CD14-positive monocyte (primary cell): ENCODE measurements around the gene NFE2L2. TPM values are rescaled to one million over a fixed set of nuclear protein-coding genes. Genes with fewer than 3 reads are reported as not detected.
"Not testable (repeated sequence)": the region's sequence is repeated elsewhere in the genome, so short reads cannot be mapped to it uniquely, and the experiment has no call there.

Source experiments
- DNase-seq, 3 donors: peaks; one replicate each; pipeline ENCODE4 v3.0.0-alpha.2; 2011 to 2022
- H2AFZ ChIP-seq: 2 replicates; pipeline ENCODE4 v1.6.0; 2012; ENCODE audit warnings: mild to moderate bottlenecking, low read depth, low read length, inconsistent platforms; ENCODE audit not compliant: insufficient read depth, poor library complexity, severe bottlenecking
- H3K27ac ChIP-seq, 2 donors: 1 replicate in 1 of 2; 2 replicates in 1 of 2; pipeline ENCODE4 v1.5.1; 2012 to 2013; ENCODE audit warnings: low read length in 2 of 2, control low read depth in 1 of 2, inconsistent platforms in 1 of 2, low read depth in 1 of 2, mild to moderate bottlenecking in 1 of 2
- H3K27me3 ChIP-seq, 2 donors: one replicate each; pipeline versions ENCODE4 v1.6.0 to v1.6.1; 2011 to 2013; ENCODE audit warnings: low read length in 2 of 2; ENCODE audit not compliant: control insufficient read depth in 2 of 2, insufficient read depth in 2 of 2
- H3K36me3 ChIP-seq, 2 donors: replicated peaks in 1 of 2; 1 replicate in 1 of 2; 2 replicates in 1 of 2; pipeline versions ENCODE4 v1.5.1 to v1.6.1; 2012 to 2013; ENCODE audit warnings: low read length in 2 of 2, control low read depth in 1 of 2, inconsistent platforms in 1 of 2, mild to moderate bottlenecking in 1 of 2; ENCODE audit not compliant: insufficient read depth in 2 of 2, control insufficient read depth in 1 of 2
- H3K4me1 ChIP-seq, 2 donors: 1 replicate in 1 of 2; 2 replicates in 1 of 2; pipeline versions ENCODE4 v1.5.1 to v1.6.1; 2012 to 2013; ENCODE audit warnings: low read length in 2 of 2, control low read depth in 1 of 2, inconsistent platforms in 1 of 2, mild to moderate bottlenecking in 1 of 2, moderate library complexity in 1 of 2; ENCODE audit not compliant: insufficient read depth in 2 of 2, control insufficient read depth in 1 of 2
- H3K4me2 ChIP-seq: replicated peaks from 2 replicates; pipeline ENCODE3; 2012; ENCODE audit warnings: low read length, moderate library complexity, mild to moderate bottlenecking; ENCODE audit not compliant: poor library complexity, severe bottlenecking; ENCODE audit errors: extremely low read depth
- H3K4me3 ChIP-seq, 3 experiments: fragments of 200-600 bp in 1 of 3; sonication (generic) in 1 of 3; replicated peaks in 1 of 3; 1 replicate in 2 of 3; 2 replicates in 1 of 3; pipeline ENCODE4 v1.5.1; 2011 to 2013; ENCODE audit warnings: low read length in 3 of 3, mild to moderate bottlenecking in 3 of 3, control low read depth in 2 of 3, low read depth in 2 of 3, inconsistent platforms in 1 of 3, moderate library complexity in 1 of 3
- H3K79me2 ChIP-seq: 2 replicates; pipeline ENCODE4 v1.6.0; 2012; ENCODE audit warnings: mild to moderate bottlenecking, control low read depth, inconsistent platforms, low read length, moderate library complexity; ENCODE audit not compliant: insufficient read depth
- H3K9ac ChIP-seq: 2 replicates; pipeline ENCODE4 v1.6.0; 2017; ENCODE audit warnings: low read length, mild to moderate bottlenecking; ENCODE audit not compliant: insufficient read depth, poor library complexity, severe bottlenecking
- H3K9me3 ChIP-seq, 2 donors: replicated peaks in 1 of 2; 1 replicate in 1 of 2; 2 replicates in 1 of 2; pipeline versions ENCODE4 v1.5.1 to v1.6.1; 2012 to 2013; ENCODE audit warnings: low read length in 2 of 2, control low read depth in 1 of 2; ENCODE audit not compliant: control insufficient read depth in 1 of 2, insufficient read depth in 1 of 2
- H4K20me1 ChIP-seq: 2 replicates; pipeline ENCODE4 v1.6.0; 2012; ENCODE audit warnings: mild to moderate bottlenecking, low read length, control low read depth, moderate library complexity; ENCODE audit not compliant: insufficient read depth
- H3K27ac Mint-ChIP-seq, 7 donors: one replicate each; pipeline ENCODE4 v1.8.0; 2020; ENCODE audit warnings: mild to moderate bottlenecking in 7 of 7, mixed read lengths in 7 of 7, moderate library complexity in 6 of 7, inconsistent platforms in 2 of 7
- H3K27me3 Mint-ChIP-seq, 3 donors: one replicate each; pipeline ENCODE4 v1.8.0; 2021 to 2022; ENCODE audit warnings: low read depth in 3 of 3, mild to moderate bottlenecking in 3 of 3, mixed read lengths in 3 of 3, moderate library complexity in 3 of 3, inconsistent platforms in 1 of 3
- H3K36me3 Mint-ChIP-seq, 2 donors: one replicate each; pipeline ENCODE4 v1.8.0; 2020; ENCODE audit warnings: mixed read lengths in 2 of 2, inconsistent platforms in 1 of 2, mild to moderate bottlenecking in 1 of 2
- H3K4me1 Mint-ChIP-seq: one replicate; pipeline ENCODE4 v1.8.0; 2020; ENCODE audit warnings: mild to moderate bottlenecking, mixed read lengths
- H3K4me3 Mint-ChIP-seq, 2 donors: one replicate each; pipeline ENCODE4 v1.8.0; 2020; ENCODE audit warnings: mild to moderate bottlenecking in 2 of 2, mixed read lengths in 2 of 2, moderate library complexity in 1 of 2
- H3K9me3 Mint-ChIP-seq, 7 donors: one replicate each; pipeline ENCODE4 v1.8.0; 2020 to 2022; ENCODE audit warnings: mixed read lengths in 7 of 7, mild to moderate bottlenecking in 6 of 7, moderate library complexity in 6 of 7, inconsistent platforms in 2 of 7
- CTCF ChIP-seq: fragments of 200-600 bp; IDR thresholded peaks from one replicate; pipeline ENCODE4 v1.8.0; 2022; ENCODE audit warnings: antibody characterized with exemption, mild to moderate bottlenecking
- WGBS: methylation state at CpG from one replicate; pipeline ENCODE4 v1.1.5; 2013; ENCODE audit warnings: missing lambda C conversion rate; ENCODE audit not compliant: insufficient coverage; 5-methylcytosine and 5-hydroxymethylcytosine counted together
- intact Hi-C, 2 donors: fragments of 100-400 bp; cut with micrococcal nuclease; formaldehyde crosslinking; loops; one replicate each; pipeline versions ENCODE4 v1.15.0 to v1.15.1; 2023
- polyA plus RNA-seq, 3 donors: library from polyadenylated mRNA; depleted of rRNA in 1 of 3; unstranded in 2 of 3; stranded (reverse) in 1 of 3; fragments of 300-500 nt in 2 of 3; fragments of >200 nt in 1 of 3; fragmentation: Illumina TruSeq in 2 of 3; gene quantifications; 1 replicate in 2 of 3; 2 replicates in 1 of 3; pipeline ENCODE4 v1.2.3, GENCODE V29; 2012 to 2021

Gene NFE2L2
- polyA plus RNA-seq, 3 donors, result 38.7 to 51.6 (median 46.6) TPM

GRCh38 chr2:177188482-177189469 lies 75.8 kb downstream of the NFE2L2 start:
- Histone ChIP-seq H3K27me3 (no peaks in the 10 kb centered on the region), H3K4me2 (no peak overlapping the region), H3K9ac (no peak overlapping the region), H2AFZ (no peak overlapping the region), H3K79me2 (no peaks in the 10 kb centered on the region), H3K4me1 (no peaks in the 10 kb centered on the region), H3K4me3 (no peak overlapping the region), H4K20me1 (no peaks in the 10 kb centered on the region), H3K36me3 (no peaks in the 10 kb centered on the region), H3K9me3 (no peaks in the 10 kb centered on the region), H3K27ac (no peak overlapping the region)
- no peak for TF ChIP-seq CTCF
- 80% methylated on average over 1 of the region's 7 CpGs for WGBS
- Mint-ChIP-seq H3K36me3 (no peaks in the 10 kb centered on the region), H3K4me3 (no peak overlapping the region), H3K9me3 (peaks cover 0 to 3% (median 1%) of the 10 kb centered on the region in 7 donors), H3K27ac (no peak overlapping the region), H3K4me1 (peaks cover 2% of the 10 kb centered on the region), H3K27me3 (peaks cover 0 to 5% (median 3%) of the 10 kb centered on the region in 3 donors)
- no peak for DNase-seq
- intact Hi-C loops, result no loop called here

GRCh38 chr2:177187631-177188312 lies 76.8 kb downstream of the NFE2L2 start:
- no peaks in the 10 kb centered on the region for H3K27me3 ChIP-seq
- Mint-ChIP-seq H3K36me3 (no peaks in the 10 kb centered on the region), H3K4me3 (no peak overlapping the region), H3K27ac (no peak overlapping the region), H3K9me3 (peaks cover 0 to 3% (median 1%) of the 10 kb centered on the region in 7 donors), H3K27me3 (peaks cover 0 to 7% (median 3%) of the 10 kb centered on the region in 3 donors), H3K4me1 (peaks cover 2% of the 10 kb centered on the region)
- H3K9me3 ChIP-seq, result no peaks in the 10 kb centered on the region
- 86% methylated on average over 2 of the region's 8 CpGs for WGBS
- no peak overlapping the region for H3K9ac ChIP-seq
- H3K4me2 ChIP-seq, result no peak overlapping the region
- intact Hi-C loops, result no loop called here
- no peak overlapping the region for H3K27ac ChIP-seq
- no peak overlapping the region for H2AFZ ChIP-seq
- H4K20me1 ChIP-seq, result no peaks in the 10 kb centered on the region
- TF ChIP-seq CTCF, result no peak
- no peaks in the 10 kb centered on the region for H3K4me1 ChIP-seq
- no peaks in the 10 kb centered on the region for H3K36me3 ChIP-seq
- no peak for DNase-seq
- H3K4me3 ChIP-seq, result no peak overlapping the region
- H3K79me2 ChIP-seq, result no peaks in the 10 kb centered on the region

GRCh38 chr2:177186038-177186437 lies 78.5 kb downstream of the NFE2L2 start:
- intact Hi-C loops, H3K27ac Mint-ChIP-seq, H4K20me1 ChIP-seq: not testable (repeated sequence)

More at GRCh38 chr2:177186038-177186437, 78.5 kb downstream of the NFE2L2 start:
- H3K4me3 Mint-ChIP-seq, H3K4me1 Mint-ChIP-seq, H3K27me3 ChIP-seq, H3K9me3 Mint-ChIP-seq, H3K36me3 Mint-ChIP-seq, H3K4me3 ChIP-seq, H3K9ac ChIP-seq, H3K27me3 Mint-ChIP-seq, H3K27ac ChIP-seq, H3K36me3 ChIP-seq, H3K4me2 ChIP-seq, H3K79me2 ChIP-seq, H3K4me1 ChIP-seq, DNase-seq, H2AFZ ChIP-seq, H3K9me3 ChIP-seq: not testable (repeated sequence)
- WGBS, result 86% methylated on average over 3 of the region's 7 CpGs
